Cardiac muscle cell (in vitro differentiated cells and primary cell): ENCODE results near the gene TMEM175. TPM values are rescaled to one million over a fixed set of nuclear protein-coding genes. Genes with fewer than 3 reads are reported as not detected.
A peak's percentile ranks its signal among the peaks of the same experiment; 100 is the strongest.

Experiments
- DNase-seq, 2 donors: peaks; one replicate each; pipeline versions ENCODE4 v3.0.0 to v3.0.0-alpha.2; 2010 to 2017; ENCODE audit warnings: low read depth in 1 of 2, low spot score in 1 of 2
- H3K27ac ChIP-seq: fragments of 200-600 bp; sonication (generic); 2 replicates; pipeline ENCODE4 v1.5.1; 2016
- H3K27me3 ChIP-seq: fragments of 200-600 bp; sonication (generic); 2 replicates; pipeline ENCODE4 v1.6.0; 2016; ENCODE audit warnings: control low read depth
- H3K36me3 ChIP-seq: fragments of 200-600 bp; sonication (generic); 2 replicates; pipeline ENCODE4 v1.5.1; 2016; ENCODE audit warnings: control low read depth
- H3K4me1 ChIP-seq: fragments of 200-600 bp; sonication (generic); 2 replicates; pipeline ENCODE4 v1.8.1; 2017; ENCODE audit warnings: low read depth, mild to moderate bottlenecking, mixed run types
- H3K4me3 ChIP-seq: fragments of 200-600 bp; sonication (generic); 2 replicates; pipeline ENCODE4 v1.5.1; 2016; ENCODE audit warnings: mild to moderate bottlenecking
- H3K9me3 ChIP-seq: fragments of 200-600 bp; sonication (generic); 2 replicates; pipeline ENCODE4 v1.5.1; 2017; ENCODE audit warnings: low read depth, mild to moderate bottlenecking, control low read depth
- polyA plus RNA-seq: library from polyadenylated mRNA; unstranded; fragments of >200 nt; fragmentation: Nextera tagmentation; extraction: Ambion mirVana; gene quantifications from 2 replicates; pipeline ENCODE4 v1.2.1, GENCODE V29; 2016
- total RNA-seq: library from RNA; depleted of rRNA; stranded (reverse); fragments of >200 nt; gene quantifications from 2 replicates; pipeline ENCODE4 v1.2.3, GENCODE V29; 2016
- TF ChIP-seq, protein P1 (sequence below): IDR thresholded peaks from 2 replicates; pipeline ENCODE4 v1.5.1; 2012; ENCODE audit warnings: low read depth, mild to moderate bottlenecking, low read length

TMEM175 gene
- total and polyA plus RNA-seq, 2 experiments from 2014 or later, result 31.6 to 35.1 TPM

DNA sequence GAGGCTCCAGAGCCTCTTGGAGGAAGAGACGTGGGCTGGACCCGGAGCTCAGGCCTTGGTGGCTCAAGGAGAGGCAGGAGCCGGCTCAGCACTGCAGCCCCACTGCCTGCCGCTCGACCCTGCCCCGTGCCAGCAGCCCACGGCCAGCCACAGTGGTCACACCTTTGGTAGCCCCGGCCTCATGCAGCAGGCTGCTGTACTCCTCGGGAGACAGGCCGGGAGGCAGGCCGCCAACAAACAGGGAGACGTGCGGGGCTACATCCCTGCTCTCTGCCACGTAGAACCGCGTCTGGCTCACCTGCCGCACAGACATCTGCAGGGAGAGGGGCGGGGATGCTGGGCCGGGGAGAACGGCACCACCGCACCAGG lies 33.5 kb downstream of the TMEM175 start:
- H3K9me3 ChIP-seq, result no peaks in the 10 kb centered on the region
- H3K27me3 ChIP-seq, result peaks cover 32% of the 10 kb centered on the region
- H3K4me3 ChIP-seq, result no peak overlapping the region
- H3K27ac ChIP-seq, result no peak overlapping the region
- H3K36me3 ChIP-seq, result no peaks in the 10 kb centered on the region
- H3K4me1 ChIP-seq, result no peaks in the 10 kb centered on the region
- no peak for DNase-seq
- TF ChIP-seq, protein P1, sequence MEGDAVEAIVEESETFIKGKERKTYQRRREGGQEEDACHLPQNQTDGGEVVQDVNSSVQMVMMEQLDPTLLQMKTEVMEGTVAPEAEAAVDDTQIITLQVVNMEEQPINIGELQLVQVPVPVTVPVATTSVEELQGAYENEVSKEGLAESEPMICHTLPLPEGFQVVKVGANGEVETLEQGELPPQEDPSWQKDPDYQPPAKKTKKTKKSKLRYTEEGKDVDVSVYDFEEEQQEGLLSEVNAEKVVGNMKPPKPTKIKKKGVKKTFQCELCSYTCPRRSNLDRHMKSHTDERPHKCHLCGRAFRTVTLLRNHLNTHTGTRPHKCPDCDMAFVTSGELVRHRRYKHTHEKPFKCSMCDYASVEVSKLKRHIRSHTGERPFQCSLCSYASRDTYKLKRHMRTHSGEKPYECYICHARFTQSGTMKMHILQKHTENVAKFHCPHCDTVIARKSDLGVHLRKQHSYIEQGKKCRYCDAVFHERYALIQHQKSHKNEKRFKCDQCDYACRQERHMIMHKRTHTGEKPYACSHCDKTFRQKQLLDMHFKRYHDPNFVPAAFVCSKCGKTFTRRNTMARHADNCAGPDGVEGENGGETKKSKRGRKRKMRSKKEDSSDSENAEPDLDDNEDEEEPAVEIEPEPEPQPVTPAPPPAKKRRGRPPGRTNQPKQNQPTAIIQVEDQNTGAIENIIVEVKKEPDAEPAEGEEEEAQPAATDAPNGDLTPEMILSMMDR, result no peak

DNA sequence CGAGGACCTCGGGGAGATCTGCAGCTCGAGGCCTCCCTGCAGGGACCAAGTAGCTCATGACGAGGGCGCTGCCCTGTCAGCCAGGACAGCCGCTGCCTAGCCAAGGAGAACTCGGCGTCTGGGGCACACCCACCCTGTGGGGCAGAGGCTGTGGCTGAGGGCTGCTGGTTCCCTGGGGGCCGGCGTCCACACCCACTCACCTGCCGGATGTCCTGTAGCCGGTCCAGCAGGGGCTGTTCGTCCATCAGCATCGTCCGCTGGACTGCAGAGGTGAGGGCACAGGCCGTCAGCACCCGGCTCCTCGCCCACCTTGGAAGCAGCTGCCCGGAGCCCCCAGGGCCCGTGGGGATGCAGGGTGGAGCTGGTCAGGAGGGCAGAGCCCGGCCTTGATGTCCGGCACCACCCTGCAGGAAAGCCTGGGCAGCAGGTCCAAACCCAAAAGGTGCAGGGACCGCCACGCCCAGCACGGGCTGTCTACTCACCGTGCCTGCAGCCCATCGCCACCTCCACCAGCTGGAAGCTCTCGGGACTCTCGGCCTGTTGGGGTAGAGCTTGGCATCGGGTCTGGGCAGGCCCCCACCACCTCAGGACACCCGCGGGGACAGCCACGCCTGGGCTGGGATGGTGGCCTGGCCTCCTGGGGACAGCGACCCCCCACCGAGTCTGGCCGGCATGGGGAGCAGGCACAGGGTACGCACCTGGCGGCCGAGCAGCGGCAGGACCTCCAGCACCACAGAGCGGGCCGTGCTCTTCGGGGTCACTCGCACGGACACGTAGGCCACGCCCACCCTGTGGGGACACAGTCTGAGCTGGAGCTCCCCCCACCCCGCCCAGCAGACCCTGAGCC lies 34.2 kb downstream of the TMEM175 start:
- no peak overlapping the region for H3K4me3 ChIP-seq
- DNase-seq, result no peak
- no peaks in the 10 kb centered on the region for H3K4me1 ChIP-seq
- H3K36me3 ChIP-seq, result no peaks in the 10 kb centered on the region
- H3K27ac ChIP-seq, result no peak overlapping the region
- no peaks in the 10 kb centered on the region for H3K9me3 ChIP-seq
- H3K27me3 ChIP-seq, result peaks cover 39% of the 10 kb centered on the region
- TF ChIP-seq, protein P1, result no peak

DNA sequence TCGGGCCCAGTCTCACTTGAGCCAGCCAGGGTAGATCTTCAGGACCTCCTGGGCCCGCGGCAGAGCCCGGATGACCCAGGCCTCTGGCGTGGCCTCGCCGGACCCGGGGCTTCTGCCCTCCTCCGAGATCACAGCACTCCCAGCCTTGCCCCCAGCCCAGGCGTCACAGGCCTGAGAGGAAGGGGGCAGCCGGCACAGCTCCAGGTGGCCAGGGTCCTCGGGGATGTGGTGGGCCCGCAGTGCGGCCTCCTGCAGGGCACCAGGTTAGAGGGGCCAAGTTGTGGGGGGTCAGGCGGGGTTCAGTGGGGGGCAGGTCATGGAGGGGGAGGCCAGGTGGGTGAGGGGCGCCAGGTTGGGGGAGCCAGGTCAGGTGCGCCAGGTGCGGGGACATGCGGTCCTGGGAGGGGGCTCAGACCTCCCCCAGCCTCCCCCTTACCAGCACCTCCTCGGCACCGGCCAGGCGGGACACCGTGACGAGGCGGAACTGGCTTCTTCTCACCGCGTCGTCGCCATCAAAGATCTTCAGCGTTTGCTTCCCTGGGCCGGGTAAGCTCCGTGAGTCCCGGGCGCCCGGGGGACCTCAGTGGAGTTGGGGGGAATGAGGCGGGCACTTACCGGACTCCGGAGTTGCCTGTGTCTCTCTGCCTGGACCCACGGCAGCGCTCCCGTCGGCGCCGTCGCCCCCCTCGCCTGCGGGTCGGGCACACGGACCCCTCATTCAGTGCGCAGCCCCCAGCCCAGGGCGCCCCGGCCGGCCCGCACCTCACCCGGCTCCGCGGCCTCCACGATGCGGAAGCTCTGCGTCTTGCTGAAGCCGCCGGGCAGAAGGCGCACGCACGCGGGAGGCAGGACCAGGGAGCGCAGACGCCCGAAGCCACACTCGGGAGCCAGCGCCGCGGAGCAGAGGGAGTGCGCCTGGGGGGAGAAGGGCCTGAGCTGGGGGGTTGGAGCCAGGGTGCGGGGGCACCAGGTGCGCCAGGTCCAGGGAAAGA lies 35.1 kb downstream of the TMEM175 start:
- H3K4me1 ChIP-seq, result no peaks in the 10 kb centered on the region
- H3K36me3 ChIP-seq, result no peaks in the 10 kb centered on the region
- H3K27me3 ChIP-seq, result peaks cover 47% of the 10 kb centered on the region
- TF ChIP-seq, protein P1, result no peak
- H3K4me3 ChIP-seq, result no peak overlapping the region
- H3K27ac ChIP-seq, result no peak overlapping the region
- peak; percentile 34 to 38 for DNase-seq
- no peaks in the 10 kb centered on the region for H3K9me3 ChIP-seq

DNA sequence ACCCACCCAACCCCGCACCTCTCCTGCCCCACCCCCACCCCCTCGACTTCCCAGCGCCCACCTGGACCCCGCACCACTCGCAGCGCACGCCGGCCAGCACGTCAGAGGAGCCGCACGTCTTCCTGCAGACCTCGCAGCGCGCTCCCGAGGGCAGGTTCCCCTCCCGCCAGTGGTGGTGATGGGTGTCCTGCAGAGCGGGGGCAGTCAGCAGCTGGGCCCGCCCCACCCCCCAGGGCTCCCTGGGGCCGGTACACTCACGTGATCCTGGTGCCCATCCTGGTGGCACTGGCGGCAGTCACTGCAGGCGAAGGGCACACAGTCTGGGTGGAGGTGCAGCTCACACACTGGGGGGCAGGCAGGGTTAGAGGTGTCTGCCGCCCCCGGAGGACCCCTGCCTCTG lies 36.0 kb downstream of the TMEM175 start:
- Histone ChIP-seq H3K4me1 (no peaks in the 10 kb centered on the region), H3K27ac (no peak overlapping the region), H3K9me3 (no peaks in the 10 kb centered on the region), H3K36me3 (no peaks in the 10 kb centered on the region), H3K27me3 (peaks cover 47% of the 10 kb centered on the region), H3K4me3 (no peak overlapping the region)
- no peak for DNase-seq
- TF ChIP-seq, protein P1, result no peak

DNA sequence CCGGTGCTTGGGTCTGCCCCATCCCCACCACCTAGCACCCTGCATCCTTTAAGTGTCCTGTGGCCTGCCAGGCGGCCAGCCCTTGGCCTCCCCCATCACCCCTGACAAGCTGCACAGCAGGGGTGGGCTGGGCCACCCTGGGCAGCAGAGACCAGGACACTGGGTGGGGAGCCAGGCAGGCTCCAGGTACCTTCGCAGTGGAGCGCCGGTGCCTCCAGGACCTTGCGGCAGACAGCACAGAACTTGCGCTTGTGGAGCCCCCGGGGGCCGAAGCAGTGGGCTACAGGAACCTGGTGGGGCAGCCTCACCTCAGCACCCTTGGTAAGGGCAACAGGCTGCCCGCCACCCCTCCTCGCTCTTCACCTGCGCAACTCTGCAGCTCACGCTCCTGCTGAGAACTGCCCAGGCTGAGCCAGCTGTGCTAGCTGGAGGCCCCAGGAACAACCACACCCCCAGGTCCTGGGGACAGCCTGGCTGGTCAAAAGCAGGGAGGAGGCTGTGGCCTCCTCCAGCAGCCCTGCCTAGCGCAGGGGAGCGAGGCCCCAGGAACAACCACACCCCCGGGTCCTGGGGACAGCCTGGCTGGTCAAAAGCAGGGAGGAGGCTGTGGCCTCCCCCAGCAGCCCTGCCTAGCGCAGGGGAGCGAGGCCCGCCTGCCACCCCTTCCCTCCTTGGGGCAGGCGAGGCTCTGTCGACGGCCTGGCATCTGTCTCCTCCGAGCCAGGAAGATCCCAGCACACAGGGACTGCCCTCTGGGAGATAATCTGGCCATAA lies 36.5 kb downstream of the TMEM175 start:
- peaks cover 47% of the 10 kb centered on the region for H3K27me3 ChIP-seq
- no peak overlapping the region for H3K4me3 ChIP-seq
- H3K36me3 ChIP-seq, result no peaks in the 10 kb centered on the region
- DNase-seq, result no peak
- TF ChIP-seq, protein P1, result no peak
- no peaks in the 10 kb centered on the region for H3K4me1 ChIP-seq
- no peaks in the 10 kb centered on the region for H3K9me3 ChIP-seq
- H3K27ac ChIP-seq, result no peak overlapping the region
